ENCODE measurements around the gene RANBP17. TPM values are rescaled to one million over a fixed set of nuclear protein-coding genes. Genes with fewer than 3 reads are reported as not detected.

The RANBP17 gene
- total RNA-seq: 6.2 and 11.1 TPM in 2 replicates

GRCh38 chr5:170861917-170862766 is at the start of gene RANBP17:
Gene RANBP17, plus strand, starts transcription at chr5:170862018.

GRCh38 chr5:171308453-171309275 is 446.8 kb downstream of the RANBP17 start, which contains the start of gene TLX3:
Gene TLX3, plus strand, starts transcription at chr5:171309248. Its CDS starts 118 bp downstream, at chr5:171309366.

Small RNA genes lying within 50 kb of the gene (small RNA-seq; reads per million reads assigned to genes)
- not detected for gene AC091980.1

Other genes with a start within 250 kb of the RANBP17 start
- 1.1 and 1.3 TPM in 2 replicates for gene GABRP, start 78.3 kb upstream of the RANBP17 start, total RNA-seq